Neural progenitor cell (in vitro differentiated cells): ENCODE data around the gene ADAMTS19.

Experiments
- CTCF ChIP-seq: fragments of 200-600 bp; sonication (generic); IDR thresholded peaks from 2 replicates; pipeline ENCODE4 v1.5.1; 2017; ENCODE audit warnings: antibody characterized with exemption, mild to moderate bottlenecking
- EZH2 ChIP-seq: fragments of 200-600 bp; sonication (generic); IDR thresholded peaks from 2 replicates; pipeline ENCODE4 v1.6.1; 2017; ENCODE audit warnings: antibody characterized with exemption, mild to moderate bottlenecking, moderate library complexity

GRCh38 chr5:129747572-129748407, 287.7 kb downstream of the ADAMTS19 start, which contains the start of gene MINAR2:
- TF ChIP-seq CTCF (no peak), EZH2 (no peak)
